Stimulated activated CD8-positive, alpha-beta memory T cell treated with anti-CD3 and anti-CD28 coated beads, Interleukin-7, amount 100 ng/mL, for 24 hours (primary cell): ENCODE data around the gene NCOR1.
A peak's percentile ranks its signal among the peaks of the same experiment; 100 is the strongest.
"Not testable (repeated sequence)": the region's sequence is repeated elsewhere in the genome, so short reads cannot be mapped to it uniquely, and the experiment has no call there.

Source experiments
- DNase-seq: peaks from one replicate; pipeline ENCODE4 v3.0.0-alpha.2; 2020; ENCODE audit warnings: low read depth

Gene NCOR1

GRCh38 chr17:16215273-16215964, at the start of gene NCOR1:
Gene NCOR1, minus strand, starts transcription at chr17:16215534. Its CDS starts 20,965 bp downstream, at chr17:16194569.
- peak; percentile 74 for DNase-seq

DNA sequence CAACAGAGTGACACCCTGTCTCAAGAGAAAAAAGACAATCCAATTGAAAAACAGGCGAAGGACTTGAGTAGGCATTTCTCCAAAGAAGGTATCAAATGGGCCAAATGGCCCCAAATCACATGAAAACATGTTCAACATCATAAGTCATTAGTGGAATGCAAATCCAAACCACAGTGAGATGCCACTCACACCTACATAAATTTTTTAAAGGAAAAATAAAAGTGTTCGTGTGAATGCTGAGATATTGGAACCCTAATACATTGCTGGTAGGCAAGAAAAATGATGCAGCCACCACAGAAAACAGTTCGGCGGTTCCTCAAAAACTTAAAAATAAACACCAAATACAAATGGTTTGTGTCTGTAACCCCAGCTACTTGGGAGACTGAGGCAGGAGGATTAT, 46.9 kb upstream of the NCOR1 start:
- DNase-seq: no peak

DNA sequence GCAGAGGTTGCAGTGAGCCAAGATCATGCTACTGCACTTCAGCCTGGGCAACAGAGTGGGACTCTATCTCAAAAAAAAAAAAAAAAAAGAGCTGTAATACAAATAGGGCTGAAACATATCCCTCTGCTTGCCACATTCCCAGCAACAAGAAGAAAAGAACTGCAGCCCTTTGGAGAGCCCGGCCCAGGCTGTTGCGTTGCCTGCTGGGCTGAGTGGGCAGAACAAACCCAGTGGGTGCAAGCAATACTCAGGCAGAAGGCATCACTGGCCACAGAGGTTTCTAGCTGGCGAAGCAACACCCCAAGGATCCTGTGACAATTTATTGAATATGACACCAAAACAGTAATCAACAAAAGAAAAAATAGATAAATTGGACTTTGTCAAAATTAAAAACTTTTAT, 45.7 kb upstream of the NCOR1 start:
- no peak for DNase-seq

DNA sequence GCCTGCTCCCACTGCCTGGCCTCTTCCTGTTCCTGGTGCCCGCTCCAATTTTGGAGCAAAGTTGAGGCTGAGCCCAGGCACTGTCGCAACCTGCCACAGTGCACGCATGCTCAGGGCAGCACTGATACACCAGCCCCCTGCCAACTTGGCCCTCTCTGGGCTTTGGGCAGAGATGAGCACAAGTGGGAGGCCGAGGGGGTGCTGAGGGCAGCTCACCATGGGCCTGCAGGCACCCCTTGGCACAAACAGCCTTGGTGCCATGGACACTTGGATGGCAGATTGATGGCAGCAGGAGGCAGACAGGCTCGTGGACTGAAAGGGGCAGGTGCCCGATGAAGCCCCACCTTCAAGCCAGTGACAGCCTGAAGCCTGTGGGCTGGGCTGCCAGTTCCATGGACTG, 44.6 kb upstream of the NCOR1 start:
- DNase-seq: no peak

GRCh38 chr17:16258901-16259300, 43.6 kb upstream of the NCOR1 start:
- no peak for DNase-seq

DNA sequence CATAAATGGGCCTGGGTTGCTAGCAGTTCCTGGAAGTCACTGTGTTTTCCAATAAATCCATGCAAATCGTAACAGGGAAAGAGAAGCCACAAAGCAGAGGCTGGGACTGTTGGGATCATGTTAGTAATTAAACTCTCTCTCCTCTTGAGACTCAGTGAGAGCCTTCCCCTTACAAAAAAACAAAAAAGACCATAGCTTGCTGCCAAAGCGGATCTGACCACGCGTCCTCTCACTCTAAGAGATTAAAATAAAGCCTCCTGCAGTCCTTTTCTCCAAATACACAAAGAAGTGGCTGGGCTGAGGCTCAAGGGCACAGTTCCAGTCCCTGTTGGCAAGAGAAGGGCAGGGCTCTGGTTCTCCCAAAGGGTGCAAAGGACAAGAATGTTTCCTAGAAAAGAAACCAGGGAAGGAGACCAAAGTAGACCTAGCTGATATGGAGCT, 40.2 kb upstream of the NCOR1 start:
- DNase-seq: no peak

DNA sequence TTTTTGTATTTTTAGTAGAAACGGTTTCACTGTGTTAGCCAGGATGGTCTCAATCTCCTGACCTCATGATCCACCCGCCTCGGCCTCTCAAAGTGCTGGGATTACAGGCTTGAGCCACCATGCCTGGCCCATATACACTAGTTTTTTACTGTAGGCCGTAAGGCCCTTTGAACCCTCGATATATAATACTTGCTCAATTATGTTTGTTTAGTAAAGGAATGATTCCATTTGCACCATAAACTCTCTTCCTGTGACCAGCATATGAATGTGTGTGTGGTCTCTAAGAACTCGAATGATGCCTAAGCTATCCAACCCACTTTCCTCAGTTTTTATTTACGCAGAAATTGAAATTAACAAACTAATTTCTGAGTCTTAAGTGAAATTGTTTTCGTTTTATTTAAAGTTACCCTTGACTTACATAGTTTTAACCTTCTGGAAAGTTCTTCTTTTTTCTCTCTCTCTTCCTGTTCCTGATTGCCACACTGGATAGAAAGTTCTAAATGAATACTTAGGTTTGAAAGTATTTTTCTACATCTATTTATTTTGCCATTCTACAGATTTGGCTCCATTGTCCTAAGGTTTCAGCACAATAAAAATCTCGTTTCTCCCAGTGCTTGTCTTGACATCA, 39.6 kb upstream of the NCOR1 start:
- no peak for DNase-seq

GRCh38 chr17:16251556-16251955, 36.2 kb upstream of the NCOR1 start:
- DNase-seq: no peak

DNA sequence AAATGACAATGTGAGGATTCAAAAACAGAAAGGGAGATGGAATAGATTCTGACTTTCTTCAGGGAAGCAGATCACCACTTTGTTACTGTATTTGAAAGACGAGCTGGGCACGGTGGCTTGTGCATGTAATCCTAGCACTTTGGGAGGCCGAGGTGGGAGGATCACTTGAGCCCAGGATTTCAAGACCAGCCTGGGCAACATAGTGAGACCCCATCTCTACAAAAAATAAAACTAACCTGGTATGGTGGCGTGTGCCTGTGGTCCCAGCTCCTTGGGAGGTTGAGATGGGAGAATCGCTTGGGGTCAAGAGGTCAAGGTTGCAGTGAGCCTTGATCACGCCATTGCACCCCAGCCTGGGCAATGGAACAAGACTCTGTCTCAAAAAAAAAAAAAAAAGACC, 35.7 kb upstream of the NCOR1 start:
- DNase-seq: no peak

GRCh38 chr17:16250635-16251034, 35.3 kb upstream of the NCOR1 start:
- no peak for DNase-seq

- no peak for DNase-seq
Observed at GRCh38 chr17:16247586-16247984, 32.3 kb upstream of the NCOR1 start.

DNA sequence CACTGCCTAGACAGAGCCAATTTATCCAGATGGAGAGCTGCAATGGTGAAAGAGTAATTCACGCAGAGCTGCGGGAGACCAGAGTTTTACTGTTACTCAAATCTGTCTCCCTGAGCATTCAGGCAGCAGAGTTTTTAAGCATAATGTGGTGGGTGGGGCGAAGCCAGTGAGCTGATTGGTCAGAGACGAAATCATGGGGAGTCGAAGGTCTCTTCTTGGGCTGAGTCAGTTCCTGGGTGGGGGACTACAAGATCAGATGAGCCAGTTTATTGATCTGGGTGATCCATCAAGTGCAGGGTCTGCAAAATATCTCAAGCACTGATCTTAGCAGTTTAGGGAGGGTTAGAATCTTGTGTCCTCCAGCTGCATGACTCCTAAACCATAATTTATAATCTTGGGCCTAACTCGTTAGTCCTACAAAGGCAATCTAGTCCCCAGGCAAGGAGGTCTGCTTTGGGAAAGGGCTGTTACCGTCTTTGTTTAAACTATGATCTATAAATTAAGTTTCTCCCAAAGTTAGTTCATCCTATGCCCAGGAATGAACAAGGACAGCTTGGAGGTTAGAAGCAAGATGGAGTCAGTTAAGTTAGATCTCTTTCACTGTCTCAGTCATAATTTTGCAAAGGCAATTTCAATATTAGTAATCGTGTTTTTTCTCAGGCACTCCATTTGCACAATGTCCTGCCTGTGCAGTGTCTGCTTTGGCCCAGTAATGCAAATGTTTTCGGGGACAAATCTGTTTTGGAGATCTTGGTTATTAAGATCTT, 28.6 kb upstream of the NCOR1 start:
- DNase-seq: no peak

GRCh38 chr17:16243385-16243784, 28.1 kb upstream of the NCOR1 start:
- DNase-seq: no peak

GRCh38 chr17:16241906-16242399, 26.6 kb upstream of the NCOR1 start:
- no peak for DNase-seq

DNA sequence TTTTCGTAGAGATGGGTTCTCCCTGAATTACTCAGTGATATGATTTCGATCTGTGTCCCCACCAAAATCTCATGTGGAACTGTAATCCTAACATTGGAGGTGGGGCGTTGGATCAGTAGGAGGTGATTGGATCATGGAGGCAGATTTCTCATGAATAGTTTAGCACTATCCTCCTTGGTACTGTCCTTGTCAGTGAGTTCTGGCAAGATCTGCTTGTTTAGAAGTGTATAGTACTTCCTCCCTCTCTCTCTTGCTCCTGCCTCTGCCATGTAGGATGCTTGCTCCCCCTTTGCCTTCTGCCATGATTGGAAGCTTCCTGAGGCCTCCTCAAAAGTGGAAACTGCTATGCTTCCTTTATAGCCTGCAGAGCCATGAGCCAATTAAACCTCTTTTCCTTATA, 24.6 kb upstream of the NCOR1 start:
- no peak for DNase-seq

DNA sequence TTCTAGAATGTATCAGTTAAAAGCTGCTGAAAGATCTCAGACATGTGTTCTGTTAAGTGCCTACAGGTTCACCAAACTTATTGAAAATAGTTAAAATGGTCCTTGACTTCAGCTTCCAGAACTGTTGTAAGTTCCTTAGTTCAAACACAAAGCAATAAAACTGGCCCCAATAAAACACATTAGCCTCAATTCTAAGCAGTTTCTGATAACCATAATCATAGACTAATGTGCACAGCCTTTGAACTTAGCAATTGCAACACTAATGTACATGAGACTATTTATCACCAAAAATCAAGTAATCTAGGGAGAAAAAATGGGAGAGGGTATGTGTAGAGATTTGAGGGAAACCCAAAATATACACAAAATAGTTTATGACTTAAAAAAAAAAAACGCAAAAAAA, 17.1 kb upstream of the NCOR1 start:
- DNase-seq: no peak

- not testable (repeated sequence) for DNase-seq
Observed at GRCh38 chr17:16229912-16230561, 14.7 kb upstream of the NCOR1 start.

- no peak for DNase-seq
Observed at GRCh38 chr17:16222406-16222805, 7.1 kb upstream of the NCOR1 start.

DNA sequence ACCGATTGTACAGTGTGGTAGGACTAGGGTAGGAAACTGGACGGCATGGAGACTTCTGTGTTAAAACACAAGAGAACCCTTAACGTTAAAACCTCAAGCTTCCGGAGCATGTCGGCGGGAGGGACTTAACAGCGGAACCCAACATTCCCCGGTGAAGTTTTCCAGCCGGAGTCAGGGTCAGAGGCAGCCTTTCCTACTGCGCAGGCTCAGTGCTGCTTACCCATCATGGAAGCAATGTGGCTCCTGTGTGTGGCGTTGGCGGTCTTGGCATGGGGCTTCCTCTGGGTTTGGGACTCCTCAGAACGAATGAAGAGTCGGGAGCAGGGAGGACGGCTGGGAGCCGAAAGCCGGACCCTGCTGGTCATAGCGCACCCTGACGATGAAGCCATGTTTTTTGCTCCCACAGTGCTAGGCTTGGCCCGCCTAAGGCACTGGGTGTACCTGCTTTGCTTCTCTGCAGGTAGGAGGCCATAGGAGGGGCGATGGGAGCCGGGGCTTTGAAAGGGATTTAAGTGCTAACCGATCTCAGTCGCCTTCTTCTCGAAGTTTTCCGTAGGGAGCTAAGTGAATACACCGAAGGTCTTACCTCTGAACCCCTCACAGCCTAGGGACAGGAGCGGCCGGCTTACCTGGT, 1.8 kb upstream of the NCOR1 start, which contains the start of gene PIGL:
PIGL (plus strand) TSS at position 209 of the 634 bp plus-strand sequence; CDS start at position 226, 17 bp downstream.
- DNase-seq: peak; percentile 83

- not testable (repeated sequence) for DNase-seq
Observed at GRCh38 chr17:16216341-16217001, 1.1 kb upstream of the NCOR1 start.

DNA sequence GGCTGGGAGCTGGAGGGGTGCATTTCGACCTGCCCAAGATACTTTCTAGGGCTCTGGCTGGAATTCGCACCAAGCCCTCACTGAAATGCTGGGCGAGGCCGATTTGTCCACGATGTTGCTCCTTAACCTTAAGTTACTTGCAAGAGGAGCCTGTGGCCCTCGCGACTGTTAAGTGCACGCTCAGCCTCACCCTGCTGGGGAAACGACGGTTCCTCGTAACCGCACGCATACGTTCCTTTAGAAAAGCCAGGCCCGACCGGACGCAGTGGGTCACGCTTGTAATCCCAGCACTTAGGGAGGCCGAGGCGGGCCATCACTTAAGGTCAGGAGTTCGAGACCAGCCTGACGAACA, 607 bp upstream of the NCOR1 start:
- peak; percentile 12 for DNase-seq

GRCh38 chr17:16215002-16215272, 397 bp downstream of the NCOR1 start:
- no peak for DNase-seq
